ENCODE measurements around the gene TEPSIN. TPM values are rescaled to one million over a fixed set of nuclear protein-coding genes. Genes with fewer than 3 reads are reported as not detected.

Gene TEPSIN
- 10 to 100 TPM; 53.6 to 56.3 TPM for total RNA-seq

DNA sequence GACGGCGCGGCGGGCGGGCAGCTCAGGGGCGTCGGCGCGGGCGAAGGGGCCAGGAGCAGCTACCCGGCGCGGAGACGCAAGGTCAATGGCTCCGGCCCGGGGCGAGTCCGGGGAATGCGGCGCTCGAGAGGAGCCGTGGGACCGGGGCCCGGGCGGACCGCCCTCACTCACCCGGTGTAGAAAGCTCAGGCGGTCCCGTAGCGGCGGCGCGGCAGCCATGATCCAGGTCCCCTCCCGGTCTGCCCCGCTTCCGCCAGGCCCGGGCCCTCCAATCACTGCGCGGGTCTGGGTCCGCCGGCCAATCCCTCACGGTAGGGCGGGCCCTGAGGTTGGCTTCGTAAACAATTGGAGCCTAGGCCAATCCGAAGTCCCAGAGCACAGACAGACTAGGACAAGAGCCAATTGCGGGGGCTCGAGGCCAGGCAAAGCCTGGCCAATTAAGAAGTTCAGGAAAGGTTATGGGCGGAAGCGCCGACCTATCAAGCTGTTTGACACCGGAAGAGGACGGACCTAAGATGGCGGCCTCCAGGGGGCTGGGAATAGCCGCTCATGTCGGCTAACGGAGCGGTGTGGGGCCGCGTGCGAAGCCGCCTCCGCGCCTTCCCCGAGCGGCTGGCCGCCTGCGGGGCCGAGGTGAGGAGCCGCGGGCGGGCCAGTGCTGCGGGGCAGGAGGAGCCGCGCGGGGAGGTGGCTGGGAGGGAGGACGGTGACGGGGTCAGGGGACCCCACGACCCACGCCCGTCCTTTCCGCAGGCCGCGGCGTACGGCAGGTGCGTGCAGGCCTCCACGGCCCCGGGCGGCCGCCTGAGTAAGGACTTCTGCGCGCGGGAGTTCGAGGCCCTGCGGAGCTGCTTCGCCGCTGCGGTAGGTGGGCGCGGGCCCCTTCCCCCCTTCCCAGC lies at the start of gene TEPSIN, which contains the start of gene NDUFAF8:
TSS of gene TEPSIN (minus strand) at position 241 of the 899 bp plus-strand sequence. CDS start at position 219, 22 bp downstream.
TSS of gene NDUFAF8 (plus strand) at position 504 of the 899 bp plus-strand sequence. CDS start at position 550, 46 bp downstream.
- DNase-seq (peak; percentile 98), ATAC-seq (peak; percentile 98)
- CTCF ChIA-PET = interaction anchor here (1.0 to 1.7 kb wide), 10 partner anchors 10 to 812 kb away, joined by 3 to 8 read pairs (median 5); partner anchors contain the start of gene CEP131
- Mint-ChIP-seq H3K27me3 (no peaks in the 10 kb centered on the region), H3K4me3 (peak within 1 kb of the TSS; percentile 88), H3K36me3 (peaks cover 4% of the 10 kb centered on the region), H3K27ac (peak within 1 kb of the TSS; percentile 88), H3K9me3 (ENCODE audit: low read depth) (no peaks in the 10 kb centered on the region), H3K4me1 (peaks cover 35% of the 10 kb centered on the region)

DNA sequence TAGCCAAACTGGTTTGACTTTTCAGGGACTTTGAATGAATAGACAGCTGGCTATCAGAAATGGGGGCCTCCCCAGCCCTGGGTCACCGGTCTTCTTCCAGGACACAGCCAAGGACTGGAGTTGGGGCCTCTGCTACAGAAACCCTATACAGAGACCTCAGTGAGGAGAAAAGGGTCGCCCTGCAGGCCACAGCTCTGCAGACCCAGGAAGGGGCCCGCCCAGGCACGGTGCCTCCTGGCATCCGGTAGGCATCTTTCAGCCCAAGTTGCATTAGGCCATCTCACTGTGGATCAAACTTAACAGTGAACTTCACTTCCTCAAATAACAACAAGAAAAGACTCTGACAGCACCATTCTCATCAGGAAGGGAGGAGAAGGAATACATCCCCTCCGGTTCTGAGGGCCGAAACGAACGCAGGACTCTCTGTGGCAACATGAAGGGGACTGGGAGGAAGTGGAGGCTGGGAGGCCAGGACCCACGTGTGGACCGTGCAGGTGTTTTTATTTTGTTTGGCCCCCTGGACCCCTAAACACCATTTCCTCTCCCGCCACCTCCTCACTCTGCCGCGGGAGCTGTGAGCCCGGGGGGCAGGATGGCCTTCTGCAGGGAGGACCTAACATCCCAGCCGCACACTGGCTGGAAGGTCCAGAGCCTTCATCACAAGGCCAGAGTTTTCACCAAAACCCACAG lies 49.0 kb upstream of the TEPSIN start:
- DNase-seq (no peak), ATAC-seq (no peak)
- Mint-ChIP-seq H3K4me1 (peaks cover 50% of the 10 kb centered on the region), H3K4me3 (no peak overlapping the region), H3K9me3 (ENCODE audit: low read depth) (no peaks in the 10 kb centered on the region), H3K36me3 (peaks cover 19% of the 10 kb centered on the region), H3K27me3 (no peaks in the 10 kb centered on the region), H3K27ac (peak overlapping the region; percentile 28)
- CTCF ChIA-PET = interaction anchor here (0.6 kb wide), 1 partner anchor 80 kb away, joined by 3 read pairs; no protein-coding TSS in a partner anchor

- Mint-ChIP-seq H3K4me3 (no peak overlapping the region), H3K36me3 (peaks cover 19% of the 10 kb centered on the region), H3K4me1 (peaks cover 46% of the 10 kb centered on the region), H3K27ac (peak overlapping the region; percentile 47), H3K9me3 (ENCODE audit: low read depth) (no peaks in the 10 kb centered on the region), H3K27me3 (no peaks in the 10 kb centered on the region)
- ATAC-seq (no peak), DNase-seq (no peak)
- CTCF ChIA-PET = no interaction called here
Observed at GRCh38 chr17:81287152-81287551, 48.3 kb upstream of the TEPSIN start.

DNA sequence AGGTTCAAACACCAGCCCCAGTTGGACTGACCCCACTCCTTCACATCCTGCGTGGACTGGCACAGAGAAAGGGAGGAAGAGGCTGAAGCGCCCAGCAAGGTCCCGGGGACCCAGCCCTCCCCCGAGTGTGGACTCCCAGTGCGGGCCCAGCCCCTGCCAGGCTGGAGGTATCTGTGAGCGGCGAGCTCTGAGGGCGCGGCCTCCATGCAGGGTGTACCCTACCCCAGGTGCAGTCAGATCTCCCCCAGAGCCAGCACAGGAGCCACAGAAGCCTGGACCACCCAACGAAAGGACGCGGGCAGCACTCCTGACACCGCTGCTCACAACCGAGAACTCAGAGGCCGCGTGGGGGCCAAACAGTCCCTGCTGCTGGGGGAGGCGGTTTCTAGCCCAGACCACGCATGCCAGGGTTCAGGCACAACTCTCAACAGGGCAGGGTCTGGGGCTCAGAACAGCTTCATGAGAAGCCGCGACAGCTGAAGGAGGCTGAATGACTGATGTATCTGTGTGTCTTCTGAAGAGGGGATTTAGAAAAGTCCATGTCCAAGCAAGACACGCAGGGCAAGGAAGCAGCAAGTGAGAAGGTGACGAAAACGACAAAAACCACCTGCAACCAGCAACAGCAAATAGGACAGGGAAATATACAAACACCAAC lies 47.8 kb upstream of the TEPSIN start:
- Mint-ChIP-seq H3K4me1 (peaks cover 45% of the 10 kb centered on the region), H3K9me3 (ENCODE audit: low read depth) (no peaks in the 10 kb centered on the region), H3K27me3 (no peaks in the 10 kb centered on the region), H3K36me3 (peaks cover 20% of the 10 kb centered on the region), H3K4me3 (no peak overlapping the region), H3K27ac (peak overlapping the region; percentile 89)
- ATAC-seq = no peak
- no peak for DNase-seq
- CTCF ChIA-PET = no interaction called here

- H3K4me1 Mint-ChIP-seq = peaks cover 40% of the 10 kb centered on the region
- CTCF ChIA-PET = interaction anchor here (1.3 to 1.5 kb wide), 2 partner anchors 10 to 33 kb away, joined by 4 to 8 read pairs; partner anchors contain the start of gene SLC38A10
Observed at GRCh38 chr17:81285894-81286293, 47.0 kb upstream of the TEPSIN start.

GRCh38 chr17:81285179-81285878 lies 46.5 kb upstream of the TEPSIN start:
- Mint-ChIP-seq H3K36me3 (peaks cover 18% of the 10 kb centered on the region), H3K27me3 (no peaks in the 10 kb centered on the region), H3K4me3 (peak overlapping the region; percentile 78), H3K9me3 (ENCODE audit: low read depth) (no peaks in the 10 kb centered on the region), H3K27ac (peak overlapping the region; percentile 89), H3K4me1 (peaks cover 39% of the 10 kb centered on the region)
- DNase-seq (peak; percentile 79), ATAC-seq (peak; percentile 86)
- CTCF ChIA-PET = interaction anchor here (0.9 to 1.5 kb wide), 5 partner anchors 10 to 199 kb away, joined by 3 to 8 read pairs (median 4); partner anchors contain the start of gene SLC38A10

More at GRCh38 chr17:81285894-81286293, 47.0 kb upstream of the TEPSIN start:
- no peaks in the 10 kb centered on the region for H3K9me3 Mint-ChIP-seq (ENCODE audit: low read depth)
- no peak for DNase-seq
- no peaks in the 10 kb centered on the region for H3K27me3 Mint-ChIP-seq
- H3K4me3 Mint-ChIP-seq = peak overlapping the region; percentile 78
- H3K27ac Mint-ChIP-seq = peak overlapping the region; percentile 89
- no peak for ATAC-seq
- H3K36me3 Mint-ChIP-seq = peaks cover 19% of the 10 kb centered on the region

- Mint-ChIP-seq H3K9me3 (ENCODE audit: low read depth) (no peaks in the 10 kb centered on the region), H3K27me3 (no peaks in the 10 kb centered on the region), H3K4me3 (no peak overlapping the region), H3K4me1 (peaks cover 33% of the 10 kb centered on the region), H3K27ac (no peak overlapping the region), H3K36me3 (peaks cover 16% of the 10 kb centered on the region)
- DNase-seq (no peak), ATAC-seq (no peak)
- CTCF ChIA-PET = interaction anchor here (1.0 kb wide), 1 partner anchor 202 kb away, joined by 3 read pairs; no protein-coding TSS in a partner anchor
Observed at GRCh38 chr17:81282876-81283275, 44.0 kb upstream of the TEPSIN start.

GRCh38 chr17:81282141-81282540 lies 43.3 kb upstream of the TEPSIN start:
- no peak for ATAC-seq
- Mint-ChIP-seq H3K27ac (no peak overlapping the region), H3K4me3 (no peak overlapping the region), H3K9me3 (ENCODE audit: low read depth) (no peaks in the 10 kb centered on the region), H3K36me3 (peaks cover 18% of the 10 kb centered on the region), H3K4me1 (peaks cover 27% of the 10 kb centered on the region), H3K27me3 (no peaks in the 10 kb centered on the region)
- CTCF ChIA-PET = no interaction called here
- DNase-seq = no peak

- peaks cover 20% of the 10 kb centered on the region for H3K36me3 Mint-ChIP-seq
- no peaks in the 10 kb centered on the region for H3K27me3 Mint-ChIP-seq
- CTCF ChIA-PET = no interaction called here
- peaks cover 13% of the 10 kb centered on the region for H3K4me1 Mint-ChIP-seq
- no peaks in the 10 kb centered on the region for H3K9me3 Mint-ChIP-seq (ENCODE audit: low read depth)
- H3K4me3 Mint-ChIP-seq = no peak overlapping the region
- ATAC-seq (no peak), DNase-seq (no peak)
- no peak overlapping the region for H3K27ac Mint-ChIP-seq
Observed at GRCh38 chr17:81280571-81280970, 41.7 kb upstream of the TEPSIN start.

DNA sequence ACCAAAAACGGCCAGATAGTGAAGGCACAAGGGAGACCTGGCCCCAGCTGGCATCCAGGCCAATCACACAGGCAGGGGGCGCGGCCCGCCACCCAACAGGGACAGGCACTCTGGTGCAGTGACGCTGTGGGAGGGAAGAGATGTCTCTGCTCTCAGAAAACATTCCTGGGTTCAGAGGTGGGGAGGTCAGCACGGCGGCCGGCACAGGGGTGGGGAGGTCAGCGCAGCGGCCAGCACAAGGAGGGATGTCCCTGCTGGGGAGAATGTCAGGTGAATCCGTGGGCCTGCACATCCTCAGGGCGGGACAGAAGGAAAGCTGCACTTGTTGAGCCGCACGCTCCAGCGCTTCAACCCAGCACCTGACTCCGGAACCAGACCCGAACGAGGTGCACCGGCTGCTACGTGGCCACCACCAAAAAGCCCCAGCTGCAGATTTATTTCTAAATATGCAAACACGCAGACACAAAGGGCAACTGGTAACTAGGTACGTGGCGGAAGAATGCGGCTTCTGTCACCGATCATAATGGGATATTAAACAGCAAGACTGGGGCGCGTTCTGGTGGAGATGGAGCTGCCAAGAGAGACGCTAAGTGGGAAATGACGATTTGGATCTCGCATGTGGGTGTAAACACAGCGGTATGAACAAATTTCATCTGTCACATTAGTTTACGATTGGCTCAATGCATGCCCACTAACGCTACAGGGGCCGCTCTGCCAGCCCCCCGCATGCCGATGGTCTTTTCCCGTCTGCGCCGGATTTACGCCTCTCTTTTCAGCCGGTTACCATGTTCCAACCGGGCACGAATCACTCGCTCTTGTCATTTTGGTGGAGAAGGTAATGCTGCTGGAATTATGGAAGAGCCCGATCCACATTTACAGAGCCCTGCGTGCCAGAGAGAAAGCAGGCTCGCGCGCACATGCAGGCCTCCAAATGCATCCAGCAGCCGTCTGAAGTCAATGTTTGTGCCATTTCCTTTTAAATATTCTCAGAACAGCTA lies 40.7 kb upstream of the TEPSIN start:
- CTCF ChIA-PET = no interaction called here

DNA sequence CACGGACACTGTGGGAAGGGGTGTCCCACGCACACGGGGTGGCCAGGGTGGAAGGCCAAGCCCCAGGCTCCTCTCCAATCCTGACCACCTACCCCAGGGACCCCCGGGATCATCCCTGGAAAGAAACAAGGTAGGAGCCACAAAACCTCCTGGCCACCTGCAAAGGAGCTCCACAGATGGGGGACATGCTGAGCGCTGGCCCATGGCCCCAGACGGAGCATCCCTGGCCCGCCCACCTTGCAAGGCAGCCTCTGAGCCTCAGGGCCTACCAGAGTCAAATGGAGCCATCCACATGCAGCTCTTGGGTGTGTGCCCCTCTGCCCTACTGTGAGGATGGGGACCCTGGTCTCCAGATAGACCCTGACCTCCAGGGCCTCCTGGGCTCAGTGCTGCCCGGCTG lies 40.0 kb upstream of the TEPSIN start:
- Mint-ChIP-seq H3K4me1 (no peaks in the 10 kb centered on the region), H3K9me3 (ENCODE audit: low read depth) (no peaks in the 10 kb centered on the region), H3K27me3 (no peaks in the 10 kb centered on the region), H3K36me3 (peaks cover 16% of the 10 kb centered on the region), H3K27ac (no peak overlapping the region), H3K4me3 (no peak overlapping the region)
- ATAC-seq (no peak), DNase-seq (no peak)
- CTCF ChIA-PET = no interaction called here

More for the DNA sequence above, 40.7 kb upstream of the TEPSIN start:
- no peak for ATAC-seq
- Mint-ChIP-seq H3K27me3 (no peaks in the 10 kb centered on the region), H3K9me3 (ENCODE audit: low read depth) (no peaks in the 10 kb centered on the region), H3K4me3 (no peak overlapping the region), H3K4me1 (peaks cover 4% of the 10 kb centered on the region), H3K36me3 (peaks cover 19% of the 10 kb centered on the region), H3K27ac (no peak overlapping the region)
- DNase-seq = no peak
